ENCODE results near the gene LCN6.
"Not testable (repeated sequence)": the region's sequence is repeated elsewhere in the genome, so short reads cannot be mapped to it uniquely, and the experiment has no call there.

Gene LCN6

DNA sequence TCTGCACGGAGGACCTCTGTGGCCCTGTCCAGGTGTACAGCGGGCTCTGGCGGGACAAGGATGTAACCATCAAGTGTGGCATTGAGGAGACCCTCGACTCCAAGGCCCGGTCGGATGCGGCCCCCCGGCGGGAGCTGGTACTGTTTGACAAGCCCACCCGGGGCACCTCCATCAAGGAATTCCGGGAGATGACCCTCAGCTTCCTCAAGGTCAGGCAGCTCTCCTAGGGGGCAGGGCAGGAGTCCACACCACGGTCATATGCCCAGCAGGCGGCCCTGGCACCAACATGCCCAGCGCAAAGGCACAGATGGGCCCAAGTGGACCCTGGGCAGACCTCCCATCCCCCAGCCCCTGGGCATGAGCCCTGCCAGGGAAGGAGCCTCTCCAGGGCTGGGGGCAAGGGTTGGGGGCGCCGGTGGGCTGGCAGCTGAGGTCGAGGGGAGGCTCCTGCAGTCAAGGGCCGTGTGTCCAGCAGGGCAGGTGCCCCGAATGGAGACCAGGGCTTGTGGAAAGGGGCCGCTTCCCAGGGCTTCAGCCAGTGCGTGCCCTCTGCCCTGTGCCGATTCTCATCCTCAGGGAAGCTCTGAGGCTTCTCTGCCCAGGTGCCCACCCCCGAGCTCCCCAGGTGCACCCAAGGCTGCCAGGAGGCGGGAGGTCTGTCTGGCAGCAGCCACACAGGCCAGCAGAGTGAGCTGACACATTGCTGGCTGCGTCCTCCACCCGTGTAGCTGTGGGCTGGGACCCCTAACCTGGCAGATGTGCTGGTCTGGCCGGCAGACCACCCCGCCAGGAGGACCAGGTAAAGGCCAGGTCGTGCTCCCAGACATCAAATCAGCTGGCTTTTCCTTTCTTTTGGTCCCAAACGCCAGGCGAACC lies 26.0 kb downstream of the LCN6 start:
- DNase-seq: no peak

DNA sequence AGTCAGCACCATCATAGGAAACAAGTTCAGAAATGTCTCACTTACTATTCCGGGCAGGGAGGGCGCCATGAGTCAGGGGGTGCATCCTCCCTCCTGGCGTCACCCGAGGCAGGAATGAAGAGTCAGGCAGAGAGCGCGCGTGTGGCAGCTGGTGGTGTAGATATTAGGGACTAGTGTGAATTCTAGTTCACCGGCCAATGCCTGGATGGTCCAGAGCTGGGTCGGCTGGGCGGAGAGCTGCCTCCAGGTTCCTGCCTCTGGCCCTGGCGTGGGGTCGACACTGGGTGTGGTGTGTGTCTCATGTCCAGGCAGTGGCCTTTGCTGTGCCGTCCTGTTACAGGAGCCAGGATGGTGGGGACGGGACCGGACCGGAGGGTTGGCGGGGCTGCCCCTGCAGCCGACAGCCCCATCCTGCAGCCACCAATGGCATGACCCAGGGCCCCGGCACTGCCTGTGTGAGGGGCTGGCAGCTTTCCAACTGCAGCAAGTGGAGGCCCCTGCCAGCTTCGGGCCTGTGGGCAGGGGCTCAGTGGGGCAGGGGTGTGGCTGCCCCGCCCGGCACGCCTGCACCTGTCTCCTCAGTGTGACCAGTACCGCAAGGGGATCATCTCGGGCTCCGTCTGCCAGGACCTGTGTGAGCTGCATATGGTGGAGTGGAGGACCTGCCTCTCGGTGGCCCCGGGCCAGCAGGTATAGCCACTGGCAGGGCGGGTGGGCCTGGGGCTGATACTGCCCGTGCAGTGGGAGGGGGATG lies 26.8 kb downstream of the LCN6 start:
- no peak for DNase-seq

DNA sequence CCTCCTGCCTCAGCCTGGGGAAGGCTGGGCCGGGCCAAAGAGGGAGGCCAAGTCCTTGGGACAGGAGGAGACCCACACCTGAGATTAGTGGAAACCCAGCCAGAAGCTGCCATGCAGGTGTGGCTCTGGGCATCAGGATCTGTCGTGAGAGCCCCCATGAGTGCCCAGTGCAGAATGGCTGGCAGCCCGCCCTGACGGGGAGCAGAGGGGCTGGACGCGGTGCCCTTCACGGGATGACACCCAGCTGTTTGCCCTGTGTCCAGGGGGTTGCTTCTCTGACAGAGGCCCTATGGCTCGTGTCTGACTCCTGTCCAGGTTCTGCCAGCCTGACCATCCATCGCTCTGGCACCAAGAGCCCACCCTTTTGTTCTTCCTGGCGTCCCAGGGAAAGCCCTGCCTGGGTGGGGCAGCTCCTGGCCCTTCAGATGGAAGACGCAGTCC lies 27.4 kb downstream of the LCN6 start:
- no peak for DNase-seq

DNA sequence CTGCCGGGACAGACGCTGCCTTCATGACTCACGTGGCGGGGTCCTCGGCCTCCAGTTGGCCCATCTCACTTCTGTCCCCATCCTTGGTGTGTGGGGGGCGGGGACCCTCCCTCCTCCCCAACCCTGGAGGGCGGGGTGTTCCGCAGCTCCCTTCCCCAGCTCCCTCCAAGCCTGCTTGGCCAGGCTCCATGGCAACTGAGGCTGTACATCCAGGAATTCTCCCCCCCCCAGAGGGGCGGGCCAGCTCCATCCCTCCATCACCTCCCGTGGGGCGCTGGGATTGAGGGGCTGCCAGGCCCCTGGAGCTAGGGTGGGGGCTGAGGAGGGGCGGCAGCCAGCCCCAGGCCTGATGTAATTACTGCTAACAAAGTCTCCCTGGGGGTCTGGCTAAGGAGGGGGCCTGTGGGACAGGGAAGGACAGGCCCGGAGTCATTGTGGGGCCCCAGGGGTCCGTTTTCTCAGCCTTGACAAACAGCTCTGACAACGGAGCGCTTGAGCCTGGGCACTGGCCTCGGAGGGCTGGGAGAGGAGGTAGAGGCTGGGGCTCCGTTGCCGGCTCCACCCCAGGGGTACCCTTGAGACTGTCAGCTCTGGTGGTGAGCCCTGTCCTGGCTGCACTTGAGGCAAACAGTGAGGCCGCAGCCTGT lies 28.0 kb downstream of the LCN6 start:
- no peak for DNase-seq

DNA sequence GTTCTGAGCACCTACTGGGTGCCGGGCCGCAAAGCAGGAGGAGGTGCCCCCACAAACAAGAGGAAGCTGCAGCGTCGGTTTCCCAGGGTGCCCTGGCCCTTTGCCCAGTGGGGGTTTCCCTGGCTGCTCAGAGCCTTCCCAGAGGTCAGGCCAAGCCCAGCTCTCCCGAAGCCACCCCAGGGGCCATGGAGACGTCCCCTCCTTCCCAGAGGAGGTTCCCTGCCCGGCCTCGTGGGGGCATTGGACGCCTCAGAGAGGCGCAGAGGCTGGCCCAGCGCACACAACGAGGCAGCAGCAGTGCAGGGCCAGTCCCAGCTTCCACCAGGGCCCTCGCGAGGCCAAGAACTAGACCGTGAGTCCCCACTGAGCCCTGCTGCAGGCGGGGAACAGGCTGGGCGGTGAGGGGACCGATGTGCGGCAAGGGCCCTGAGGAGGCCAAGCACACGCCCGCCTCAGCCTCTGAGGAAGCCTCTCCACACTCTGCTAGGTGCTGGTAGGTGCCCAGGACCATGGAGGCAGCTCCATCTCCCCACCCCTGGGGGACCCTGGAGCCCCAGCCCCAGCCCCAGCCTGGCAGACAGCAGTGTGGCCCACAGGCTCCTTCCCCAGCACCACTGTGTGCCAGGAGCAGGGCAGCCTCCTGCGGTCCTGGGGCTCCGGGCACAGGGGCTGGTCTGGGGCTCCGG lies 29.0 kb downstream of the LCN6 start:
- no peak for DNase-seq

DNA sequence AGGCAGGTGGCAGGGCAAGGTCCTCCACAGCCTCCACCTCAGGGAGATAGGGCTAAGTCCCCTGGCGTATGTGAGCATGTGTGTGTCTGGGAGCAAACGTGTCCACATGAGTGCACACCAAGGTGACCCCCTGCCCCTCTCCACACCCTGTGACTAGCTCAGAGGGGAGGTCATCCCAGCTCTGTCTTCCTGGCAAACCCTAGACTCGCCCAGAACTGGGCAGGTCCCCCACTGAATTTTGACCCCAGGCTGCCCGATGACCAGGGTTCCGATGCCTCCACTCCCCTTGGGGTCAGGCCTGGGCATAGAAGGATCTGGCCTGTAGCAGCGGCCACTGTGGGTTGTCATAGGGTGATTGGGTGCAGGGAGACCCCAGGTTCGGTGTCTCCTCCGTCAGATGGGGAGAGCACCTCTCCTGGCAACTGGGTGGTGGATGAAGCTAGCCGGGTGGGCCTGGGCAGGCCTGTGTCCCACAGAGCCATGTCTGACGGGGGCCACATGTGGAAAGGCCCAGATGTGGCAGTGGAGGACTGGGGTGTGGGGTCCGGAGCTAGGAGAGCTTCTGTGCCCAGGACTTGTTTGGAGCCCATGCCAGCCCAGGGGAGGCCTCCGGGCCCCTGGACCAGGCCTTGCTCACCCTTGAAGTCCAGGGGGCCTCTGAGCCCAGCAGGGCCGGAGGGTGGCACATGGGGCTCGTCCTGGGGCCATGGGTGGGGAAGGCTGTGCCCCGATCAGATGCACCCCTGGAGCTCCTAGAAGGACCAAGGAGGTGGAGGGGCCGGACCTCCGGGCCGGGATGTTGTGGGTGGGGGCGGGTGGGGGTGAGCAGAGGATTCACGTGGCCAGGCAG lies 29.8 kb downstream of the LCN6 start:
- no peak for DNase-seq

DNA sequence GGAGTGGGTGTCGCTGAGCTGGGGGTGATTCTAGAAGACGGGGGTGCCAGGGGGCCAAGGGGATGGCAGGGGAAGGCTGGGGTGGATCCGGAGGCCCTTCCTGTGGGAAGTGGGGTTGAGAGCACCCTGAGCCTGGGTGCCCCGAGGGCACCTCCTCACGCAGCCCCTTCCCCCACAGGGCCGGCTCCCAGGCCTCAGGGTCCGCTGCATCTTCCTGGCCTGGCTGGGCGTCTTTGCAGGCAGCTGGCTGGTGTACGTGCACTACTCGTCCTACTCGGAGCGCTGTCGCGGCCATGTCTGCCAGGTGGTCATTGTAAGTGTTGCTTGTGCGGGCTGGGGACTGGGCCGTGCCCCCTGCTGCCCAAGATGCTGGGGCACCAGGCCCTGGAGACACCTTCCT lies 30.9 kb downstream of the LCN6 start:
- no peak for DNase-seq

DNA sequence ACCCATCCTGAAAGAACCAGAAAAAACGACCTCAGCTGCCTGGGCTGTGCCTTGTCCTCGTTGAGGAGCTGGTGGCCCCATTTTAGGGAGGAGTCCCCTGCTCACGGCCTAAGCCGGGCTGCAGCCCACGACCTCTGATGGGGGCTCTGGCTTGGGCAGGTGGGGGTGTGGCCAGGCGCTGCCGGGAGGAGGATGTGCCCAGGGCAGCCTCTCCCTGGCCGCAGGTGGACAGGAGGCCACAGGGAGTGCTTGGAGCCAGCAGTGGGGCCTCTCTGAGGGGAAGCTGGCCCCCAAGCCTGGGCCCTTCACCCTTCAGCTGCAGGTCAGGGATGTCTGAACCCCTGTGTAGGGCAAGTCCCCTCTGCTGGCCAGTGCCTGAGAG lies 33.4 kb downstream of the LCN6 start:
- DNase-seq: no peak

DNA sequence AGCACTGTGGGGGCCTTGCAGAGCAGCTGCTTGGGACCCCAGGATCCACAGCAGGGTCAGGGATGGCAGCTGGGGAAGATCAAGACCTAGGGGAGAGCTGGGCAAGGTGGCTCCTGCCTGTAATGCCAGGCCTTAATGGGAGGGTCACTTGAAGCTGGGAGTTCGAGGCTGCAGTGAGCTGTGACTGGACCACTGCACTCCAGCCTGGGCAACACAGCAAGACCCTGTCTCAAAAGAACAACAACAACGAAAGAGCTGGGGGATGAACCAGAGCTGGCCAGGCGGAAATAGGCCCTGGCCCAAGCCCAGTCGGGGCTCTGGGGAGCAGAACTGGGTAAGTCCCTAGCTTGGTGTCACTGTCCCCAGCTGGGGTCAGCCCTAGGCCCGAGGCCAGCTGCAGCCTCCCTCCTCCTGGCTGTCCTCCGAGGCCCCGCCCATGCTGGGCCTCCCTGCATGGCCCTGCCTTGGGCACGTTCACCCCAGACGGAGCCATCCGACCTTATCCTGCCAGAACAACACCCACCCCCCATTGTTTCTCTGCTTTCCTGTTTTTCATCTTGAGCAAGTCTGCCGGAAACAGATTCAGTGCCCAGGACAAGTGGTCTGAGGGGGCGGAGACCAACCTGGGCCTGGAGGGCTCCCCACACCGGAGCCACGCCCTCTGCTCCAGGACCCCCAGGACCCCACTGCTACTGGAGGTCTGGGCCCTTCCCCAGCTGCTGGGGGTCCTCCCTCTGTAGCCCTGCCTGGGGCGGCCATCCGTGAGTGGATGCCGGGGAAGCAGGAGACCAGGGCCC lies 34.0 kb downstream of the LCN6 start:
- DNase-seq: no peak

DNA sequence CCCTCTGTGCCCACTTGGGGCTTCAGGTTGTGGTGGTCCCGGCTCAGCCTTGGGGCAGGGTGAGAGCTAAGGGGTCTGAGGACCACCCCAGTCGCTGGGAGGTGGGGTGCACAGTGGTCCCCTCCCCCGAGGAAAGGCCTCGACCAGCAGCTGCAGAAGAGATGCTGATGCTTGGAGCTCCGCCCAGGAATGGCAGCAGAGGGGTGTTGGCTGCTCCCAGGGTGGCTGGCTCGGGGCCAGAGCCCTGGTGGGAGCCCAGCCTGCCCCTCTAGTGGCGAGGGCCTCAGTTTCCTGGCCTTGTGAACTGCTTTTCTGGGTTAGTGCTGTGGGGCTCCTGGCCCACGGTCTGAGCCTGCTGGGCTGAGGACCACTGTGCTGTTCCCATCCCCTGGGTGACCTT lies 34.8 kb downstream of the LCN6 start:
- DNase-seq: no peak

DNA sequence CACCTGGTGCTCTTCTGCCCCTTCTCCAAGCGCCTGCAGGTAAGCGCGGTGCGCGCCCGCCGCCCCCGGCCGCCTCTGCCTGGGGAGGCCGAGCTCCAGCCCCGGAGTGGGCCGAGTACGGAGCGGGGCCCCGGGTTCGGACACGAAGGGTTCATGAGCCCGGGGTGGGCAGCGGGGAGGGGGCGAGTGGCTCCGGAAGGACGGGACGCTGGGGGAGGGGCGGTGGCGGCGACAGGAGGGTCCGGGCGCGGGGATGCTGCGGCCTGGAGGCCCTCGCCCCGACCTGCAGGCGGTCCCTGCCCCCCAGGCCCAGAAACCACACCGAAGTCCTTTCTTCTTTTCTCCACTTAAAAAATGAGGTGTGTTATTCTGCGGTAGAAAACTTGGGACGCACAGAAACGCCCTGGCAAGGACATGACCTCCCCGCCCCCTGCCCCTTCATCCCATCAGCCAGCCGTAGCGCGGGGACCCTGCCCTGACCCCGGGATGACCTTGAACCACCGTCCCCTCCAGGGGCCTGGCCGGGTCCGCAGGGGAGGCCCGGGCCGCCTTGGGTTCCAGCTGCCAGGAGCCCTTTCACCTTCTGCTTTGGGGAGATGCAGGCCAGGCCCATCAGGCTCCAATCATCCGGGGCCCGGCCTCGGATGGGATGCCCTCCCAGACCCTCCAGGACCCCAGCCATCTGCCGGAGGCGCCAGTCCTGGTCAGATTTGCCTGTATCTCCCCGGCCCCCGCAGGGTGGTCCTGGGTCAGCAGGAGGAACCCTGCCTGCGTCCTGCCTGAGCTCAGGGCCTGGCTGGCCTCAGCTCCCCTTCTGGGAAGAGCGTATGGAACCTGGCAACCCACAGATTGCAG lies 35.4 kb downstream of the LCN6 start:
- DNase-seq: no peak

DNA sequence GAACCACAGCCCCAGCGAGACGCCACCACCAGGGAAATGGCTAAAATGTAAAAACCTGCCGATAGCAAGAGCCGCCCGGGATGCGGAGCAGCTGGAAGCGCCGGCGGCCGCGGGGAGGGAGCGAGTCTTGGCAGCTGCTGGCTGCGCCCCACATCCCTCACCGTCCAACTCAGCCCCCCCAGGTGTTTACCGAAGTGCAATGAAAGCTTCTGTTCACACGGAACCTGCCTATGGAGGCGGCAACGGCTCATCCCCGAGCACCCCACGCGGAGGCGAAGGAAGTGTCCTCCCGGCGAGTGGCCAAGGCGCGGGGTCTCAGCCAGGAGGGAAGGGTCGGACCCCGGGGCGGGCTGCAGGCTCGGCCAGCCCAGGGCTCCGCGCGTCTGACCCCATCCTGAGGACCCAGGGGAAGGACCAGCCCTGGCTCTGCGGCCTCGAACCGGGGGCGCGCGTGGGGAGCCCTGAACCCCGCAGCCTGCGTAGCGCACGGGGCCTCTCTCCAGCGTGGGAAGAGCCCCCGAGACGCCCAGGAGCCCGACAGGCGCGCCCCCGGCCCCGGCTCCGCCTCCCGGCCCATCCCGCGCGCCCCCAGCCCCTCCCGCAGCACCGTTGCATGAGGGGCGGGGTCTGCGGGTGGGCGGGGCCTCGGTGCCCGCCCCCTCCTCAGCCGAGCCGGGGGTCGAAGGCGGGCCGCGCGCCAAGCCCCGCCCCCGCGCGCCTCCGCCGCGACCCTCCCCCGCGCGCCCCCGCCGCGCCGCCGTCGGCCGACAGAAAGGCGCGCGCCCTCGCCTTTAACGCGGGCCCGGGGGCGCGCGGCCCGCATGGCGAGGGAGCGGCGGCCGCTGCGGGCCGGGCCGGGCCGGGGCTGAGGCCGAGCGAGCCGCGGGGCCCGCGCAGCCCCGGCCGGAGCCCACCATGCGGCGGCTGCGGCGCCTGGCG lies 36.3 kb downstream of the LCN6 start, which contains the start of gene DIPK1B:
TSS of gene DIPK1B (plus strand) at position 822 of the 939 bp plus-strand sequence. CDS start at position 916, 94 bp downstream.
- peak; percentile 29 for DNase-seq

DNA sequence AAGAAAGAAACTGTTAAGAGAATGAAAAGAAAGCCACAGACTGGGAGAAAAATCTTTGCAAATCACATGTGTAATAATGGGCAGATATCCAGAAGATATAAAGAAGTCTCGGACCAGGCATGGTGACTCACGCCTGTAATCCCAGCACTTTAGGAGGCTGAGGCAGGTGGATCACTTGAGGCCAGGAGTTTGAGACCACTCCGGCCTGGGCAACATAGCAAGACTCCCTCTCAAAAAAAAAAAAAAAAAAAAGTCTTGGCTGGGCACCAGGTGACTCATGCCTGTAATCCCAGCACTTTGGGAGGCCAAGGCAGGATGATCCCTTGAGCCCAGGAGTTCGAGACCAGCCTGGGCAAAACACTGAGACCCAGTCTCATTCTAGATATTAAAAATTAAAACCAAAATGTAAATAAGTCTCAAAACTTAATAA lies 37.1 kb downstream of the LCN6 start:
- DNase-seq: not testable (repeated sequence)

DNA sequence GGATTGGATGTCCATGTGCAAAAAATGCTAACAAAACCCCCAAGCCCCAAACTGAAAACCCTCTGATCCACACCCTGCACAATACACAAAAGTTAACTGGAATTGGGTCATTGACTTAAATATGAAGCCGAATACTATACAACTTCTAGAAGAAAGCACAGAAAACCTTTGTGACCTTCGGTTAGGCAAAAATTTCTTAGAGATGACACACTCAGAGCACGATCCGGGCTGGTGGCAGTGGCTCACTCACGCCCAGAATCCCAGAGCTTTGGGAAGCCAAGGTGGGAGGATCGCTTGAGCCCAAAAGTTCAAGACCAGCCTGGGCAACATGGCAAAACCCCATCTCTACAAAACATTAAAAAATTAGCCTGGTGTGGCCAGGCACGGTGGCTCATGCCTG lies 37.8 kb downstream of the LCN6 start:
- no peak for DNase-seq

DNA sequence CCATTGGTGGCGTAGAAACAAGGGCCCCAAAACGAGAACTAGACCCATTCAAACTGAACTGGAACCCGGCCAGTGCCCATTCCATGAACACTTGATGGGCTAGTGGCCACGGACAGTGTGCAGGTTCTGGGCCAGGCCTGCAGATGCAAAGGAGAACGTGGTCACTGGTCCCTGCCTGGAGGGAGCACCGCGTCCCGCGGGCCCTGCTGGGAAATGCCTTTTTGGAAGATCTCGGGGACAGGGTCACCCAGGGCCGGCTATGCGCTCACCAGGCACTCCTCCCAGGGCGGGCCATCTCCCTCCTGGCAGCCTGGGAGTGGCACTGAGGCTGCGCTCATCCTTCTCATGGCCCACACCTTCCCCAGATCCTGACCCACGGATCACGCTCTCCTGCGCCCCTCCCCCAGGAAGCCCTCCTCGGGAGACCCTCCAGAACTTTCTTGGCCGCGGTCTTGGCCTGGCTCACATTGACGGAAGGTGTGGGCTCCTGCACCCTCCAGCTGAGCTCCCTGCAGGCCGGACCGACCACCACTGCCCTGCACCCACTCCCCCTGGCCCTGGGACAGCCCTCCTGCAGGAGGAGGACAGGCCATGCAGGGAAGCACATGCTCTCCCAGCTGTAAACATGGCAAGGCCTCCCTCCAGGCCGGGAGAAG lies 38.7 kb downstream of the LCN6 start:
- no peak for DNase-seq

DNA sequence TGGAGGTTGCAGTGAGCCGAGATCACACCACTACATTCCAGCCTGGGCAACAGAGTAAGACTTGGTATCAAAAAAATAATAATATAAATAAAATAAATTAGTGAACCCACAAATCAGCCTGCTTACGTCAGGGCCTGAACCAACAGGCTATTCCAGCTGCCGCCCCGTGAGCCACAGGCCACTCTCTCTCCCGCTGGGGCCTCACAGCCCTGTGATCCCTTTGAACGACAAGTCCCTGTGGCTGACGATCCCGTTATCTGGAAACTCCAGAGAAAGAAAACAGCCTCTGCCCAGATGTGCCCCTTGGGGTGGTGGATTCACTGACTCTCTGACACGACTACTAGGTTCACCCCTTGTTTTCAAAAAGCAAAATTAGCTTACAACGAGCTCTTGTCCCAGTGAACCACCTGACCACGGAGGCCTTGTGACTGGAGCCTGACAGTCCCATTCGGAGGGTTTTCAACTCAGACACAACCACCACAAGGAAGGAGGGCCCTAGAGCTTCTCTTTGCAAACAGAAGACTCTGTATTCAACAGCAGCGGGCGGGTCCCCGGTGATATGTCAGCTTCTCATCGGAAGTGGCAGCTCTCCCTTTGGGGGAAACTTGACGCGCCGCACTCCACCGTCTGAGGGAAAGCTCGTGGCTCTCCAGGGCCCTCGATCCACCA lies 40.3 kb downstream of the LCN6 start:
- DNase-seq: no peak

DNA sequence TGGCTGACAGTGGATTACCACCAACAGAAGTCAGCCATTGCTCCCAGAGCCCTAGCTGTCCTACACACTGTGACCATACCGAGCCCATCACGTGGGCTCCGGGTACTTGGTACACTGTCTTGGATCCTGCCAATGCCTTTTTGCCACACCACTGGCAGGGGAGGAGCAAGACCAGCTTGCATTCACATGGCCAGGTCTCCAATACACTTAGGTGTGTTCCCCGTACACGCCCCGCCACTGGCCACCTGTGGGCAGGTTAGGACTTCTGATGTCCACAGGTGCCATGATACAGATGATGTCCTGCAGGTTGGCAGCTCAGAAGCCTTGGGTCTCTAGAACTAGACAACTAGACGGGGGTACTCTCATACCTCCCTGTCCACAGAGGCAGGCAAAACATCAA lies 41.3 kb downstream of the LCN6 start:
- no peak for DNase-seq

DNA sequence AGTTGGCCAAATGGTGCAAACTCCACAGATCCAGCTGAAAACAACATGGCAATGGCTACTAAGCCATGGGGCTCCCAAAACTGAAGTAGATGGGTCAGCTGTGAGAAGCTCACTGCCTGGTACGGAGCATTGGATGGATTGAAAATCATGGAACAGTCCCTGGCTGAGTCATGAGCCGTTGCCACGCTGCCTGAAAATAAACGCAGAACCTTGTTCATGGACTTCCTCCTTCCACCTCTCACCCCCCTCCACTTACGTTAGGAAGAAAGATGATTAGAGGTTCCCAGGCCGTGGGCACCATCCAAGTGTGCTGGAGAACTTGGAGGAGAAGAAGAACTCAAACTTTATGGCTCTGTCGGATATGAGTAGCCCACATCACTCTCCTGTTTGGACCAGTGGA lies 42.8 kb downstream of the LCN6 start:
- no peak for DNase-seq

Data from KG1 (cell line).